Erythroblast (primary cell): ENCODE measurements around the gene GHR.

Experiments used
- GATA1 ChIP-seq: IDR thresholded peaks from 2 replicates; pipeline ENCODE4 v1.6.1; 2011; ENCODE audit warnings: low read depth, mild to moderate bottlenecking, control low read depth, low read length, moderate library complexity
- POLR2A ChIP-seq: IDR thresholded peaks from 2 replicates; pipeline ENCODE4 v1.6.1; 2011; ENCODE audit warnings: mild to moderate bottlenecking, low read length

DNA sequence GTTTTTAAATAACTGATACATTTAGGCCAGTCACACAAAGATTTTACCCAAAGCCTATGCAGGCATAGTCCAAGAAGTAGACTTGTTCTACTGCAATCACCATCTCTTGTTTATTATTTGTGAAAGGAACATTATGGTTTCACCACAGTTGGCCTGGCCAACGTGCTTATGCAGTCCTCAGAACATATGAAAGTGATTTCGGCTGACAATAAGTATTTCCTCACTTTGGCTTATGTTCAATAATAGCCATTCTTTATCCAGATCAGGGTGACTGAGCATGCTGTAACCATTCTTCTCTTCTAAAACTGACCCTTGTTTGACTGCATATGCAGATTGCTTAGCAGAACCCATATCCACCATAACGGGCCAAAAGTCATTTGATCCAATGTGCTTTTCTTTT lies 256.8 kb downstream of the GHR start:
- TF ChIP-seq POLR2A (no peak), GATA1 (no peak)
